Vagina (tissue), 2 donors: ENCODE data around the gene SMURF2. TPM values are rescaled to one million over a fixed set of nuclear protein-coding genes. Genes with fewer than 3 reads are reported as not detected.

Source experiments
- DNase-seq, 2 donors: peaks; one replicate each; pipeline ENCODE4 v3.0.0-alpha.2; 2017; ENCODE audit errors: extremely low spot score in 2 of 2
- H3K27ac ChIP-seq: fragments of 200-600 bp; sonication (generic); one replicate; pipeline ENCODE4 v1.5.1; 2019
- H3K27me3 ChIP-seq: fragments of 200-600 bp; sonication (generic); one replicate; pipeline ENCODE4 v1.5.1; 2019
- H3K36me3 ChIP-seq, 2 donors: fragments of 200-600 bp; sonication (generic); one replicate each; pipeline ENCODE4 v1.5.1; 2017 to 2019
- H3K4me1 ChIP-seq: fragments of 200-600 bp; sonication (generic); one replicate; pipeline ENCODE4 v1.5.1; 2019
- H3K4me3 ChIP-seq, 2 donors: fragments of 200-600 bp; sonication (generic); 1 replicate in 1 of 2; 2 replicates in 1 of 2; pipeline ENCODE4 v1.5.1; 2016 to 2019
- H3K9me3 ChIP-seq: fragments of 200-600 bp; sonication (generic); one replicate; pipeline ENCODE4 v1.5.1; 2019
- CTCF ChIP-seq, 3 experiments: fragments of 450-650 bp in 2 of 3; fragments of 200-600 bp in 1 of 3; sonication (generic) in 1 of 3; IDR thresholded peaks; one replicate each; pipeline ENCODE4 v1.5.1; 2017 to 2019; ENCODE audit warnings: antibody characterized with exemption in 3 of 3, mild to moderate bottlenecking in 2 of 3, moderate library complexity in 2 of 3
- POLR2A ChIP-seq, 2 donors: fragments of 450-650 bp; IDR thresholded peaks; one replicate each; pipeline ENCODE4 v1.6.1; 2017; ENCODE audit warnings: antibody characterized with exemption in 2 of 2, mild to moderate bottlenecking in 2 of 2, moderate library complexity in 2 of 2
- POLR2AphosphoS5 ChIP-seq, 2 donors: sonication (generic); formaldehyde crosslinking; IDR thresholded peaks; one replicate each; pipeline ENCODE4 v1.9.0; 2017; ENCODE audit warnings: antibody characterized with exemption in 2 of 2, mild to moderate bottlenecking in 2 of 2, low read depth in 1 of 2; ENCODE audit not compliant: insufficient read depth in 1 of 2
- intact Hi-C: fragments of 100-400 bp; cut with DNase I; formaldehyde crosslinking; loops from one replicate; pipeline ENCODE4 v1.15.1; 2023
- total RNA-seq: library from RNA; depleted of rRNA; stranded (reverse); fragments of >200 nt; gene quantifications from one replicate; pipeline ENCODE4 v1.2.3, GENCODE V29; 2016

SMURF2 gene
- total RNA-seq, 1 donor from 2014 or later: 19.9 TPM

- no peaks in the 10 kb centered on the region for H3K27me3 ChIP-seq
- intact Hi-C loops: no loop called here
- no peak overlapping the region for H3K27ac ChIP-seq
- peaks cover 0 to 17% of the 10 kb centered on the region in 2 donors for H3K36me3 ChIP-seq
- TF ChIP-seq CTCF (IDR thresholded peaks at IDR 0.05) (no peak), POLR2A (IDR thresholded peaks at IDR 0.05) (no peak), POLR2AphosphoS5 (IDR thresholded peaks at IDR 0.05; ENCODE audit: insufficient read depth in 1 of 2, low read depth in 1 of 2) (no peak)
- no peak for DNase-seq
- peaks cover 13% of the 10 kb centered on the region for H3K4me1 ChIP-seq
- no peak overlapping the region for H3K4me3 ChIP-seq
- H3K9me3 ChIP-seq: no peaks in the 10 kb centered on the region
These were observed 87.5 kb downstream of the SMURF2 start for GRCh38 chr17:64574646-64575045.

- no peak overlapping the region for H3K27ac ChIP-seq
- no peak for TF ChIP-seq POLR2AphosphoS5 (IDR thresholded peaks at IDR 0.05; ENCODE audit: insufficient read depth in 1 of 2, low read depth in 1 of 2)
- TF ChIP-seq CTCF (IDR thresholded peaks at IDR 0.05): no peak
- TF ChIP-seq POLR2A (IDR thresholded peaks at IDR 0.05): no peak
- intact Hi-C loops: no loop called here
- H3K36me3 ChIP-seq: peaks cover 0 to 30% of the 10 kb centered on the region in 2 donors
- no peaks in the 10 kb centered on the region for H3K9me3 ChIP-seq
- no peak for DNase-seq
- H3K4me1 ChIP-seq: peaks cover 13% of the 10 kb centered on the region
- H3K4me3 ChIP-seq: no peak overlapping the region
- H3K27me3 ChIP-seq: no peaks in the 10 kb centered on the region
These were observed 88.9 kb downstream of the SMURF2 start for GRCh38 chr17:64573214-64573613.

- no peak for TF ChIP-seq POLR2A (IDR thresholded peaks at IDR 0.05)
- no peak for TF ChIP-seq POLR2AphosphoS5 (IDR thresholded peaks at IDR 0.05; ENCODE audit: insufficient read depth in 1 of 2, low read depth in 1 of 2)
- no peak for TF ChIP-seq CTCF (IDR thresholded peaks at IDR 0.05)
- no peak overlapping the region for H3K4me3 ChIP-seq
- intact Hi-C loops: no loop called here
- peaks cover 13% of the 10 kb centered on the region for H3K4me1 ChIP-seq
- H3K27ac ChIP-seq: peak overlapping the region; percentile 48
- H3K36me3 ChIP-seq: peaks cover 0 to 30% of the 10 kb centered on the region in 2 donors
- no peaks in the 10 kb centered on the region for H3K27me3 ChIP-seq
- DNase-seq: no peak
- no peaks in the 10 kb centered on the region for H3K9me3 ChIP-seq
These were observed 89.4 kb downstream of the SMURF2 start for GRCh38 chr17:64572682-64573154.

- no peak overlapping the region for H3K4me3 ChIP-seq
- H3K27me3 ChIP-seq: no peaks in the 10 kb centered on the region
- peaks cover 13% of the 10 kb centered on the region for H3K4me1 ChIP-seq
- intact Hi-C loops: no loop called here
- peaks cover 0 to 30% of the 10 kb centered on the region in 2 donors for H3K36me3 ChIP-seq
- H3K27ac ChIP-seq: no peak overlapping the region
- DNase-seq: no peak
- H3K9me3 ChIP-seq: no peaks in the 10 kb centered on the region
- TF ChIP-seq POLR2AphosphoS5 (IDR thresholded peaks at IDR 0.05; ENCODE audit: insufficient read depth in 1 of 2, low read depth in 1 of 2): no peak
- no peak for TF ChIP-seq POLR2A (IDR thresholded peaks at IDR 0.05)
- TF ChIP-seq CTCF (IDR thresholded peaks at IDR 0.05): no peak
These were observed 90.4 kb downstream of the SMURF2 start for GRCh38 chr17:64571746-64572145.

- TF ChIP-seq POLR2A (IDR thresholded peaks at IDR 0.05): no peak
- TF ChIP-seq CTCF (IDR thresholded peaks at IDR 0.05): no peak
- TF ChIP-seq POLR2AphosphoS5 (IDR thresholded peaks at IDR 0.05; ENCODE audit: insufficient read depth in 1 of 2, low read depth in 1 of 2): no peak
- H3K27me3 ChIP-seq: no peaks in the 10 kb centered on the region
- intact Hi-C loops: no loop called here
These were observed 96.5 kb downstream of the SMURF2 start for GRCh38 chr17:64565563-64565962.

More at GRCh38 chr17:64565563-64565962, 96.5 kb downstream of the SMURF2 start:
- Histone ChIP-seq H3K4me1 (peaks cover 9% of the 10 kb centered on the region), H3K36me3 (peaks cover 0 to 29% of the 10 kb centered on the region in 2 donors), H3K4me3 (no peak overlapping the region), H3K27ac (no peak overlapping the region), H3K9me3 (no peaks in the 10 kb centered on the region)
- no peak for DNase-seq
